GM12874 (cell line): ENCODE data around the gene POU2AF3.

ENCODE experiments used
- CTCF ChIP-seq: IDR thresholded peaks from 2 replicates; pipeline ENCODE4 v1.5.1; 2011; ENCODE audit warnings: low read depth, mild to moderate bottlenecking, control low read depth, low read length, moderate library complexity; ENCODE audit not compliant: insufficient read depth

Gene POU2AF3

GRCh38 chr11:111302298-111302697, 4.0 kb downstream of the POU2AF3 start:
- TF ChIP-seq CTCF = no peak

GRCh38 chr11:111303461-111303860, 5.1 kb downstream of the POU2AF3 start:
- TF ChIP-seq CTCF = no peak

GRCh38 chr11:111305162-111305802, 6.9 kb downstream of the POU2AF3 start:
- no peak for TF ChIP-seq CTCF

DNA sequence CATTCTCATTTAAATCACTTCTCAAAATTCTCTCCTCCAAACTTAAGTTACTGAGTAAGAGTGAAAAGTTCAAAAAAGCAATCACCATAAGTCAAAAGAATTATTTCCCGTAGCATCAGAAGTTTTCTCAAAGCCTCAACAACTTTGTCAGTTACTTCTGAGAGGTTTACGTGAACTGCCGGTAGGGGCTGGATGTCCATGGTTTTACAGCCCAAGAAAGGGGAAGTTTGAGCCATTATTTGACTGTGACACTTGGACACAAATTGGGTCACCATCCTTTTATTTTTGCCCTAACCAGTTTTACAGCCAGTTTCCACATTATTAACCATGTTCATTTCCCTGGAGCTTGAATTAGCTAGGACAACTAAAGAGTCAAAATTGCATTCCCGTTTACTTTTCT, 7.5 kb downstream of the POU2AF3 start:
- TF ChIP-seq CTCF = no peak

DNA sequence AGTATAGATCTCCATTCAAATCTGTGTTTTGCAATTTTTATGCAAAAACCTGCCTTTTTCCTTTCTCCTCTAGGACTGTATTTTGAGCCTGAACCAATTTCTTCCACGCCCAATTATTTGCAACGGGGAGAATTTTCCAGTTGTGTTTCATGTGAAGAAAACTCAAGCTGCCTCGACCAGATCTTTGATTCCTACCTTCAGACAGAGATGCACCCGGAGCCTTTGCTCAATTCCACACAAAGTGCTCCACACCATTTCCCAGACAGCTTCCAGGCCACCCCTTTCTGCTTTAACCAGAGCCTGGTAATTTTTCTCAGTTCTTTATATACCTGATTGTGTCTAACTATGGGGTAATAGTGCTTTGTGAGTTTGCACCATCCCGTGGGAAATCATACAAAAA, 8.0 kb downstream of the POU2AF3 start:
- TF ChIP-seq CTCF = no peak

DNA sequence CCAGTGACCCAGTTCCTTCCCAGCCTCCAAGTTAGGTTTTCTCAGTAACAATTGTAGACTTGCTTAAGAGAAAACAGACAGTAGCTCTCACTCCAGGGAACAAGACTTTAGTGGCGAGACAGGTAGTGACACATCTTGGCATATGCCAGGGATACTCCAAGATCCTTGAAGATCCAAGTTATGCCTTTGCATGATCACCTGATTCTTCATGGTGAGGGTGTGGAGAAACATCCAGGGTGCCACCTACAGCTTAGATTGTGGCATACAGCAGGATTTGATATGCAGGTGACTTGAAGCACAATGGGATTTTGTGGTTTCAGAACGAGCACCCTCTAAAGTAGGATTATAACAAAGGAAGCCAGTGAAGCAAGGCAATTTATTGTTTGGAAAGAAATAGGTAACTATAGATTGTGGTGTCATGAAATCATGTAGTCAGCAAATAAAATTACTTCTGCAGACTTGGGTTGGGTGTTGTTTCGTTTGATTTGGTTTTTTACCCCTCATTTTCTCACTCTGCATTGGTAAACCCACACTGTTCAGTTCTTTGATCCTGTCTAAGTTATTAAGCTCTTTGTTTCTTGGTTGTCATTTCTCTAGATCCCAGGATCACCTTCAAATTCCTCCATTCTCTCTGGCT, 9.2 kb downstream of the POU2AF3 start:
- no peak for TF ChIP-seq CTCF

DNA sequence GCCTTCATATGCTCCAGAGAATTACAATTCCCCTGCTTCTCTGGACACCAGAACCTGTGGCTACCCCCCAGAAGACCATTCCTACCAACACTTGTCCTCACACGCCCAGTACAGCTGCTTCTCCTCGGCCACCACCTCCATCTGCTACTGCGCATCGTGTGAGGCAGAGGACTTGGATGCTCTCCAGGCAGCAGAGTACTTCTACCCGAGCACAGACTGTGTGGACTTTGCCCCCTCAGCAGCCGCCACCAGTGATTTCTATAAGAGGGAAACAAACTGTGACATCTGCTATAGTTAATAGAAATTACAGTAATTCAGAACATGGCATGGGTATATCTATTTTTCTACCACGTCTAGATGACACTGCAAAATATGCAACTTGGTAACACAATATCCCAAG, 9.8 kb downstream of the POU2AF3 start:
- TF ChIP-seq CTCF = no peak
